ENCODE measurements around the gene SOCS3.

SOCS3 gene

DNA sequence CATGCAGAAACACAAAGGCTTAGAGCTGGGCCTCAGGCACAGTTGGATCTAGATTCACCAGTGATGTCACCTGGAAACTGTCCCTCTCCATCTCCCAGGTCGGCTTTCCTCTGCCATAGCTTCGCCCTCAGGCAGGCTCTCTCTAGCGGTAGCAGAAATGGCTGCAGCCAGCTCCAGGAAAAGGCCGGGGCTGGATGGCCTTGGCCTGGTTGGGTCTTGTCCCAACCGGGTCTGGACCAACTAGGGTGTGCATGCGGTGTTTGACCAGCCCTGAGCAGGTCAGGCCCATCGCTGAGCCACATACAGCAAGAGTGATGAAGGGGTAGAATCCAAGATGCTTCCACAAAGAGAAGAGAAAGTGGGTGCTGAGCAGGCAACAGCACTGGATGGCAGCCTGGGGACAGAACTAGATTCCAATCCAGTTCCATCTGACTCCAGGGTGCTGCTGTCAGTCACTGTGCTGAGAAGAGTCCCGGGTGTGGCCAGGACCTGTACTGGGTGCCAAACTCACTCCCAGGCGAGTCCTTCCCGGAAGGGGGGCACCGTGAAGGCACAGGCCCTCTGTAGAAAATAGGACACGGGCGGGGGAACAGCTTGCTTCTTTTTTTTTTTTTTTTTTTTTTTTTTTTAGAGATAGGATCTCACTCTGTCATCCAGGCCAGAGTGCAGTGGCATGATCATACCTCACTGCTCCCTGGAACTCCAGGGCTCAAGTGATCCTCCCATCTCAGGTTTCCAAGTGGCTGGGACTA, 51.8 kb downstream of the SOCS3 start:
- no peak for DNase-seq (ENCODE audit: low spot score)

DNA sequence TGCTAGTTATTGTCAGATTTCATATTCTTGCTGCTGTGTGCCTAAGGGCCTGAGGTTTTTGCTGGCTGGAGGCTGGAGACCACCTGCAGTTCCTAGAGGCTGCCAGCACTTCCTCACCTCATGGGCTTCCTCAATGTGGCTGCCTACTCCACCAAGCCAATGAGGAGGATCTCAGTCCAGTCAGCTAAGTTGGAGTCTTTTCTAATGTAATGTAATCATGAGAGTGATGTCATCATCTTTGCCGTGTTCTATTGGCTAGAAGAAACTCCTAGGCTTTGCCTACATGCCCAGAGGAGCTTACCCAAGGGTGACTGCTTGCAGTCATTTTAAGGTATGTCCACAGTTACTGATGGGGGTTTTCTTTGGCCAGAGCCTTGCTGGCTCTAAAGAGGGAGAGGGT, 53.0 kb downstream of the SOCS3 start:
- DNase-seq (ENCODE audit: low spot score) = peak; percentile 40

All from RKO (cell line).